NCI-H1694 treated with DMSO at 0.1 percent for 48 hours (cell line): ENCODE results near the gene TNNC1.

Source experiments
- DNase-seq: peaks from one replicate; lab custom pipeline; 2025; lab: John Stamatoyannopoulos, UW

Gene TNNC1

DNA sequence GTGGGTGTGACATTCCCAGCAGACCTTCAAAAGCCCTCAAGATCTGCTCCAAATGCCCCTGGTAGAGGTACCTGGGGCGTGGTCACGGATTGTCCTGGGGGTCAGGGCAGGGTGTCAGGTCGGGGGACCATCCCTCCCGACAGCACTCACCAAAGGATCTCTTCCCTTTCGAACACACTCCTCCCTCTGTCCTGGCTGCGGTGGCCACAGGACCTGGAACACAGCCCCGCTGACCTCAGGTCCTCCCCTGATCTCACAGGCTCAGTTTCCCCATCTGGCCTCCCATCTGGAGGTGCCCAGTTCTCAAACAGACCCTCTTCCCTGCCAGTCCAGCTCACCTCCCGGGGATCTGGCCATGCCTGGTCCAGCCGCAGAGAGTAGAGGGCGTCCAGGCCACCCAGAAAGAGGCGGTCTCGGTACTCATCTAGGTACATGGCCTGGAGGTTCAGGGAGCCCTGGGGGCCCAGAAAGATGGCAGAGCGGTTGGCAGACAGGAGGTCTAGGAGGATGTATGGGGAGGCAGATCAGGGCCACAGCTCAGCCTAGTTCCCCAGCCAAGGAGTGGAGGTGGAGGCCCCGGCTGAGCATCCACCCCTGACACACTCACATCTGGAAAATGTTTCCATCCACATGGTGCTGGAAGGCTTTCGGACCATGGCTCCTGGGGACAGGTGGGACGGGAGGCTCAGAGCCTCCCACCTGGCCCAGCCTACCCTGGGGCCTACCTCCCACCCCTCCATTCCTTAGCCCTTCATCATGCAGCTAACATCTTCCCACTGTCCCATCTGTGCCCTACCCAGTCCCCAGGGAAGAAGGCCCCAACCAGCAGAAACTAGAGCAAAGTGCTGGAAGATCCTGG lies 11.2 kb downstream of the TNNC1 start:
- DNase-seq: no peak

DNA sequence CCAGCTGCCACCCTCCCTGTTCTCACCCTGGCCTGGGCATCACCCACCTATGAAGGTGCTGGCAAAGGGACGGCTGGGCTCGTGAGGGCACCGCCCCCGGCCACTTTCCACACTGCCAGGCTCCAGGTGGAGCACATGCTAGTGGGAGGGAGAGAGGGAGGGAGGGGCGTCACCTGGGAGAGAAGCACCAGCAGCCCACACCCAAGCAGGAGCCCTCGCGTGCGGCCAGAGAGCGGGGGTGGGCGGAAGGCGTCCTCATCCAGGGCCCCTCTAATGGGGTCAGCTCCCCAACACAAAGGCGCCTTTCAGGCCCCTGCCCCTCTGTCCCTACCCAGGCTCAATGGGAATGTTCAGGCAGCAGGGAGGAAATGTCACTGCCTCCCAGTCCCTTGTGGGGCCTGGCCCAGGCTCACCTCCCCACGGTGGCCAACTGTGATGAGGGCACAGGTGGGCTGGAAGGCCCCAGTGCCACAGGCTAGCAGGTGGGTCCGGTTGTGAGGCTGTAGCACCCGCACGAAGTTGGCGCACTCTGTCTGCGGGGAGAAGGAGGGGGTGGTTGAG lies 12.0 kb downstream of the TNNC1 start:
- no peak for DNase-seq

DNA sequence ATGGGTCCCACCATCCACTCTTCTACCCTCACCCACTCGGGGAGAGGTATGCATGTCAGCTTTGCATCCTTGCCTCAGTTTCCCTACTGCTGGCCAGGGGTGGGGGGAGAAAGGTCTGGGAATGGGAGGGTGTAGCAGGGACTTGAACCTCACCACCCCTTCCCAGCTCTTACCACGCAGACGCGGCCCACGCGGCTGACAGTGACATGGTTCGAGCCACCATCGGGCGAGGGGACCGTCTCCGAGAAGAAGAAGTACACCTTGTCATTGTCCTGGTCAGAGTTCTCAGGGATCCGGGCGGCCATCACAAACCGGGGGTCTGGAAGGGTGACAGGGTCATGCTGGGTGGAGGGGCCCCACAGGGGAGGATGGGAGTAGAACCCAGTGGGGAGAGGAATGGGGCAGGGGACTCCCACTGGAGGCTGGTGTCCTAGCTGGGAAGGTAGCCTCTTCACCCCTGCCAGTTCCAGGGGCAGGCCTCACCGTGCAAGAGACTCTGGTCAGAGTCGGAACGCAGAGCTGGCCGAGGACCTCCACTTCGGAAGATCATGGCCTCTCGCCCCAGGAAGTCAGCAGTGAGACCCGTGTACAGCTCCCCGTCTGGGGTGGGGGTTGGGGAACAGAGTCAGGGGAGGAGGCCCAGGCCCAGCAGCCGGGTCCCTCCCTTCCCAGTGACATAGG lies 12.6 kb downstream of the TNNC1 start:
- no peak for DNase-seq

DNA sequence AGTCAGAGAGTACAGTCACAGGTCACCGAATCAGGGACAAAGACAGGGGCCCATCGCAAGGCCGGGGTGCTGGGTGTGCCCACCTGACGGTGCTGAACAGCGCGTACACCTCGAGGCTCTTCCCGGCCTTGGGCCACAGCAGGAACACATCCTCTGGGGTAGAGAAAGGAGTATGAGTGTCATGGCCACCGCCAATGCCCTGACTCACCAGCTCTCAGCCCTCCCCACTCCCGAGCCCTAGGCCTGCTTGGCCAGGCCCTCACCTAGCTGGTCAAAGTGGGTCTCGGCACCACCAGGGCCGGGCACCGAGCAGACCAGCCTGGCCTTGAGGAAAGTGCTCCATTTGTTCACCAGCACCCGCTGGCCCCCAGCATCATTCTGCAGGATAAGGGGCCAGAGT lies 13.2 kb downstream of the TNNC1 start:
- DNase-seq: no peak

DNA sequence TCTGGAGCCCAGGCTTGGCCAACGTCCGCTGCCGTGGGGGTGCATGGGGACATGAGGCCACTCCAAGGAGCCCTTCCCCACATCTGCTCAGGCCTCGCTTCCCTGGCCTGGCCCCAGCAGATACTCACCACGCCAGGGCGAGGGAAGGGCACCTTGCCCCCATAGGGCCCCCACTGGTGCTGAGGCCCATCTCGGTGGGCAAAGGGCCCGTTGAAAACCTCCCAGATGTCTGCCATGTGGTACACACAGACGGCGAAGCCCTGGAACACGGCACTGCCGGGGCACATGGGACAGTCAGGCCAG lies 13.6 kb downstream of the TNNC1 start:
- no peak for DNase-seq

DNA sequence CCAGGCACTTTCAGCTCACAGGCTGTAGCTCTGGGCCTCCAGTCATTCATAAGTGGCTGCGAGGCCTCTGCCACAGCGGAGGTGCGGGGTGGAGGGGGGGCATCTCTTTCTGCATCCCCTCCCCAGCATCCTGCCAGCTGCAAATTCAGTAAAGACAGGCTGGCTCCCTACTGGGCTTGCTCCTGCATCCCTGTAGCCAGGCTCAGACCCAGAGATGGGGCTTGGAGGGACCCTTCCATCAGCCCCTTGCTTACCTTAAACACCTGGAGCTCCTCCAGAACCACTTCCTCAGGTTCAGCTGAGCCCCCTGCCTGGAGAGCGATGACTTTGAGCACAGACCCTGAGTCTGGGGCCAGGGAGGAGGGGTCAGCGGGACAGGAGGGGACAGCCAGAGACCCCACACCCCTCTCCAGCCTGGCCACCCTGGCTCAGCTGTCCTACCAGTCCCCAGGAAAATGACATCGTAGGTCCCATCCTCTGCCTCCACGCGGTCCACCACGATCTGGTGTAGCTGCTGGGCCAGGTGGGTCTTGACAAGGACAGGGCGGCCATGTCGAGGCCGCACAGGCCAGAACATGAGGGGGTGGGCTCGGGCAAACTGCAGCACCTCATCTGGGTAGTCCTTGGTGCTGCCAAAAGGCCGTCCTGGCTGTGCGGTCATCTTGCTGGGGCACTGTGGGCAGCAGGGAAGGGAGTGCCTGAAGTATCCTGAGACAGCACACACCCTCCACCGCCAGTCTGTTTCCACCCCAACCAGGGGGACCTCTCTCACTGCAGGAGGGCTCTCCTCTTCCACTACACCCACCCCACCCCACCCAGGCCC lies 14.2 kb downstream of the TNNC1 start:
- DNase-seq: no peak

DNA sequence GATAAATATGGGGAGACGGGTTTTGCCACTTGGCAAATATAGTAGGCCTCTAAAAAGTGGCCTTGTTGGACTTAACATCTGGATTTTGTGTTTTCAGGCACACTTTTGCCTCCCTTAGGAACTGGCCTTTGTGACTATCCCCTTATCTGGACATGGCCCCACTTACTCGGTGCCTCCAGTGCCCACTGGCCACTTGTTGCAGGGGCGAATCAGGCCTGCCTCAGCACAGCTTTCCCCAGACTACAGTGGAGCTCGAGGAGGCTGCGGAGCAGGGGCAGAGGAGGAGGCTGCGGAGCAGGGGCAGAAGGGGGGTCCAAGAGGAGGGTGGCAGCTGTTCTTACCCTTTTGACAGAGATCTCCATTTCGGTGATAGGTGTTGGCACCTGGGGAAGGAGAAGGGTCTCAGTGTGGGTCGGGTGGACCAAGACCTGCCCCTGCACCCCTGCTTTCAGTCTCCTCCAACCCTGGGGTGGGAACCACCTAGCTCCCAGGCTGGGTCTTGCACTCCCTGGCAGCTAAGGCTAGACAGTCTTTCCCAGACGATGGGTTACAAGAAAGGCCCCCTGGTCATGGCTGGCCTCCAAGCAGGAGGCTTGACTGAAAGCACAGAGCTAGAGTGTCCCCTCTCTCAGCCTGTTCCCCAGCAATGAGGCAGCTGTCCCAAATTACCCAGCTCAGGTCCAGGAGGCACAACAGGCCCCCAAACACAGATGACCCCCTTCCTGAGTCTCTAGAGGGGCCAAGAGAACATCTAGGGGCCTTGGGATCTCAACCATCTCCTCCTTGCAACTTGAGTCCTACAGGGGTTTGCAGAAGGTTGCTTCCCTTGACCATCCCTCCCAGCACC lies 15.0 kb downstream of the TNNC1 start:
- DNase-seq: no peak

DNA sequence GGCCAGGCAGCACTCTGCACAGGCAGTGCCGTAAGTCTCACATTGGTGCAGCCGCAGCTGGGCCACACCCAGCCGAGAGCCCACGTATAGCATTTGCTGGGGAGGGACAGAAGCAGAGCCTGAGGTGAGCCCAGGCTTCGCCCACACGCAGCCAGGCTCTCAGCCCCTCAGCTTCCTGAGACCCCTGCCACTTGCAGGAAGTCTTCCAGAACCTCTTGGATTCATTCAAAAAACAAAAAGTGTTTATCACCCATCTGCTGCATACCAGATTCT lies 15.8 kb downstream of the TNNC1 start:
- no peak for DNase-seq

DNA sequence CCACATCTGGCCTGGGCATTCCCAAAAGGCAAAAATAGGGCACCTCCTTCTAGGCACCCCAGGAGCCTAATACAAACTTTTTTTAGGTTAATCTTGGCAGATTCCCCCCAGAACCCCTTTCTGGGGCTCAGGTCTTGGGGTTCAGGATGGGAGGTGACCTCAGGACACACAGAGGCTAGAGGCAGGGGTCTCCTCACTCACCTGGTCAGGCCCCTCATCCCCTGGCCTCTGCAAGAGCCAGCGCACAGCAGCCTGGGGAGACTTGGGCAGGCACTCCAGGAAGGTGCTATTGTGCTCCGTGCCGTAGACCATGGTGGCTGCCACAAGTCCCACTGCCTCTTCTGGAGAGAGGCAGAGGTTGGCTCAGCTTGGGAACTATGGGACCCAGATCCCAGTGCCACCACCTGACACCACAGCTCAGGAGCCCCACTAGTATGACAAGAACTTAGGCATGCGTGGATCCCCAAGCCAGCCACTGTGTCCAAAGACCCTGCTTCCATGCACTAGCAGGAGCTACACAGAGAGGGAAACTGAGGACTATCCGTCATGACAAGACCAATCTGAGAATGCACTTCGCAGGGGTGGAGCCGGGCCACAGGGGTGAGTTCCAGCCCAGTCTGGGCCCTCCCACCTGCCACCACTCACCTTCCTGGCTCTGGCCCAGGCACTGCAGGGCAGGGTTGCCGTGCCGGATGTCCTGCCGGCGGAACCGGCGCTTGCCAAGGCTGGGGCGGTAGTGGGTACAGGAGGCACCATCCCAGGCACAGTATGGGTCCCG lies 16.3 kb downstream of the TNNC1 start:
- DNase-seq: no peak

DNA sequence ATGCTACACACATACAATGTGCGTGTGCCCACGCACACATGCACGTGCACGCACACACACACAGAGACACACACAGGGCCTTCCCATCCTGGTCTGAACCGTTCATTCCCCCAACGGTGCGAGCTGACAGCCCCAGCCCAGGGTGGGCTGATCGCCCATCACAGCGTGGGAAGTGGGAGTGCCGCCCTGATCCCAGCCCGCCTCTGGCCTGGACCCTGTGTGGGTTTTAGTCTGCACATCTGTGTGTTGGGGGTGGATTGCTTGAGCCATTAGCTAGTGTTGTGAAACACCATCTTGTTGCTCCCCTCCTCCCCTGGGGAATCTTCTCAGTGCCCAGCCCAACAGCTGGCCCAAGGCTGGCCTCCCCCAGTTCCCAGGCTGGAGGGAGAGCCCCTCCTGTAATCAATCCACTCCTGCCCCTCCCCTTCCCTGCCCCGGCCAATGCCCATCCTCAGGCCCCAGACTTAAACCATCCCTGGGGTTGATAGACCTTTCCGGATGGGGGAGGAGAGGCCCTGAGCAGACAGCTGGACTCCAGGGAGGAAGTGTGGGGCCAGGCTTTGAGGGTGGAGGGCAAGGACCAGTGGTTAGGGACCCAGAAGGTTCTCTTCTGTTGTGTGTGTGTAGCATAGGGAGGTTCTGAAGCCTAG lies 17.2 kb downstream of the TNNC1 start:
- no peak for DNase-seq

DNA sequence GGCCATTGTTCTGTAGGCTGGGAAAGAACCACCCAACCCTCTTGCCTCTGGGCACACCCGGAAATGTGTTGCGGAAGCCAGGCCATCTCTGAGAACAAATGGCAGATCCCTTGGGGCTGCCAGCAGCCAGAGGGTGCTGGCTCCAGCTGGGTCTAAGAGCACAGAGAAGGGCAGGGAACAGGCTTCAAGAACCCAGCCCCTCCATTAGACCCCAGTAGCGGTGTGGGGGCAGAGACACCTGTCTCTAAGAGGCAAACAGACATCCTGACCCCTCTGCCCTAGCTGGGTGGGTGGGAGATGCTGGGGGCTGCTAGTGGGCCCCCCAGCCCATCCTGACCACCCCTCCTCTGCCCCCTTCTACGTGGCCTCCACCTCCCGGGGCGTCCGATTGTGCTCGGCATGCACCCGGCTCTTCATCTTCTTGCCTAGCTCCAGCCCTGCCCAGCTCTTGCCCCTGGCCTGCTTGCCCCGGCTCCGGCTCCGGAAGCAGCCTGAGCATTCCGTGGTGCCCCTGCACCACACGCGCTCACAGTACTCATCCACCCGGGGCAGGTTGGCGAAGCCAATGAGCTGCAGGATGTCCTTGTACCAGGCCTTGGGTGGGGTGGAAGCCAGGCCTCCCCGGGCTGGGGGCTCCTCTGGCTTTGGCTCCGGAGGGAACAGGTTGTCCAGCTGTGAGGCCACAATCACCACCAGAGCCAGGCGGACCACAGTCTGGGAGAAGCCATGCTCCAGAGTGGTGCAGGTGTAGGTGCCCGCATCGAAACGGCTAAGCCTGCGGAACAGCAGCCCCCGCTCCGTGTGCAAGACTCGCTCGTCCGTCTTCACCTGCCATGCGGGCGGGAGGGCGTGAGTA lies 18.4 kb downstream of the TNNC1 start:
- no peak for DNase-seq

DNA sequence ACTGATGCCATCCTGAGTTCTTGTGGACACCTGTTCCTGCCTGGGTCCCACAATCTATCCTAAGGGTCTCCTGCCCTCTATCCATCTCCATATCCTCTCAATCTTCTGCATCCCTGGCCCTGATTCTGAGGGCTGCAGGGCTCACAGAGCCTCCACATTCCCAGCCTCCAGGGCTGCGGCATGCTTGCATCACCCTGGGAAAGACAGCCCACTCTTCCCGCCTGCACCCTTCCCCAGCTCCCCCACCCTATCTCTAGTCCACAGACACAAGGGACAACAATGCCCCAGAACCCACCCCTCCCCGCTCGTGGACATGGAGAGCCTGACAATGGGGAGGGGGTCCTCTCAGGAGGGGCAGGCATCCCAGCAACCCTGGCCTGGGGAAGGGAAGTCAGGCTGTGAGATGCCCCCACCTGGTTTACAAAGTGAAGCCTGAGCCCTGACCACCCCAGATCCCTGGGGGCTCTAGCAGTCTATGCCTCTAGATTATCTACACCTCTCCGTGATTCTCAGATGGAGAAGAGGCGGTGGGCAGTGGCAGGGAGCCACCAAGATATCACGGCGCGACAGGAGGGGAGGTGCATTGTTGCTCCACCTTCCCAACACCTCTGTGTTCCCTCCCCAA lies 19.2 kb downstream of the TNNC1 start:
- DNase-seq: no peak

DNA sequence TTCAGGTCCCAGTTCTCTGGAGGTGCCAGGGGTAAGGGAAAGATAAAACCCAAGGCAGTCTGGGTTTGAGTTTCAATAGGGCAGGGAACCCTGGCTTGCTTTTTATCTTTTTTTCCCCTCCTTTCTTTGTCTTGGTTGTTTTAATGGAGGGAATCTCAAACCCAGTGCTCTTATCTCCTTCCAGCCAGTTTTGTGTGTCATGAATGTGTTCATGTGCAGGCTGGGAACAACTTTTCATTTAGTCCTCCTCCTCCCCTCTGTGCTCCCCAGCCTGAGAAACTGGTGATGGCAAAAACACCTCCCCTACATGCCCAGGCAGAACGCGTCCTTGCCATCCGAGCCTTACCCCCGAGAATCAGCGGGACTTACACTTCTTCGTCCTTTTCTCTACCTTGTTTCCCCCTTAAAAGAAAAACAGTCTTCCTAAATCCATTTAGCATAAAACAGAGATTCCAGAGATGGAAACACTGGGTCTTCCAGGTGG lies 19.8 kb downstream of the TNNC1 start:
- no peak for DNase-seq

DNA sequence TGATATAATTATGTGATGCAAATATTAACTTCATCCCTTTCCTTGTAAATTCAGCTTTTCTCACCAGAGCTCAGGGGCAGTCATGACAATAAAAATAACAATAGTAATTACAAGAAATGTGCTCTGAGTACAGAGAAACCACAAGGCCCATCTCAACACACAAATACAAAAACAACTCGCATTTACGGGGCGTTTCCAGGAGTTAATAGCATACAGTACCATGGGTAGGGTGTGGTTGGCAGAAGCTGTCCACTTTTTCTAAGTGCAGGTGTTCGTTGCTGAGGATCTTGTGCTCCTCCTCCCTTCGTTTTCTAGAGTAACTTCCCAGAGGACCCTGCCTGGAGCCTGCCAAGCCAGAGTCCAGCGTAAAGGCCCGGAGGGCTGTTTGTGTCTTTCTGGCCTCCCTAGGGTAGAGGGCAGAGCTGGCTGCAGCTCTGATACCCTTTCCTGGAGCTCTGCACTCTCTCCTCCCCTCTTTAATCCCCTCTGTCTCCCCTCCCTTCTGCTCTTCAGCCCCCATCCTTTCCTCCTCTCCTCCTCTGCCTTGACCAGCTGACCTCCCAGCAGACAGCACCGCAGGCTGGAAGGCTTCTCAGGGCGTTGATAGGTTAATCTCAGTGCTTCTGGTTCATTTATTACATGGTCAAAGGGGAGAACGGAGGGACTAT lies 20.4 kb downstream of the TNNC1 start:
- DNase-seq: no peak

DNA sequence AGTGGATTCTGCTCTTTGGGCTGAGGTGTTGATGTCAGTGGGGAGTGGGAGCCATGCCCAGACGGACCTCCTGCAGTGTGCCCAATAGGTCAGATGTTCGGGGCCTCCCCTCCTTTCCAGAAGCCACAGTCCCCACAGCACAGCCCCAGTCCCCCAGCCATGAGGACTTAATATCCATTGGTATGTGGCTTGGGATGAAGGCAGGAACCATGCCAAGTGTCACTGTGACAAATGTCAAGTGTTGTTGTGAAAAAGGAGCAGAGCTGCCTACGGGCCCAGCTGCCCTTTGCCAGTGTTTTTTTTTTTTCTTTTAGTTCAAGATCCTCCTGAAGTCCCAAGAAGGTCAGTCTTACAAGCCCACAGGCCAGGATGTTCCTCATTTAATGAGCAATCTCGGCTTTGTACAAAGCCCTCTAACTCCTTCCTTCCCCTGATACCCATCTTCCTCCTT lies 21.1 kb downstream of the TNNC1 start:
- no peak for DNase-seq

DNA sequence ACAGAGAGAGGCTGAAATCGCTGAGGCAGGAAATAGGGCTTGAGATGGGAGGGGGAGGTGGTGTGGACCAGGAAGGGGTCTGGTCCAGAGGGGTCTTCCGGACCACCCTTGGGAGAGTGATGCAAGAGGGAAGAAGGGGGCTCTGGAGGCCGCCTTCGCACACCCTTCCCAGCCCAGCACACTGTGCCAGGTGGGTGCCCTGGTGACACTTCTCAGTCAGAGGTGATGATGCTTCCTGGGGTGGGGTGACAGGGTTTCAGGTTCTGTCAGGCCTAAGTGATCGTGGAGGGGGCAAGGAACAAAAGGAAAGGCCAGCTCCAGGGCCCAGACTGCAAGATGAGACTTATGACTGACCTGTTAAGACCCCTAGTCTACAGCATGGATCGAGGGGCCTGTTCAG lies 21.6 kb downstream of the TNNC1 start:
- no peak for DNase-seq

DNA sequence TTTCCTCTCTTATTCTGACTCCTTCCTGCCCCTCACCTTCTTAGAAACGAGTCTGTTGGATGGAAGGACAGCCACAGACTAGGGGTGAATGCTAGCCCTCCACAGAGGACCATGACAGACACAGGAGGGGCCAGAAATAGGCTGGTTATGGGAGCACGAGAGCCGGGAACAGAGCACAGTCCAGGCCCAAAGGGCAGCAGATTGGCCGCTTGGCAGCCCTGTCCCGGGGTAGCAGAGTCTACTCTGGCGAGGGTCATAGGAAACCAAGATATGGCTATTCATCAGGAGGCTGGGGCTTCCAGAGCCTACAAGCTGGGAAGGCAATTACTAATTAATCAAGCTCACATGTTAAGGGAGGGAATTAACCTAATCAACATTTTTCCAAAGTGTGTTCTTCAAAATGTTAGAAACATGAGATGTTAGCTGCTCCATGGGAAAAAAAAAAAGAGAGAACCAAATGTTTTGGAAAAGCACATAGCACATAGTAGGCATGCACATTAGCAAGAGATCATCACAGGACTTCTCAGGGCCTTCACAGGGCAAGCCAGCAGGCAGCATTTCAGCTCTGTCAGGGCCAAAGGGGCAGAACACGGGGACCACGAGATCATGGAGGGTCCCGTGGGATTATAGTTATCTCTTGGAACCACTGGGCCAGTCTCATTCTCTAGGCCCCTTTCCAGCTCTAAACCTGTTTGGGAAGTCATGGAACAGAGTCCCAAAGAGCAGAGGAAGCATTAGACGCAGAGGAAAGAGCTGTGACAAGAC lies 22.2 kb downstream of the TNNC1 start:
- no peak for DNase-seq

DNA sequence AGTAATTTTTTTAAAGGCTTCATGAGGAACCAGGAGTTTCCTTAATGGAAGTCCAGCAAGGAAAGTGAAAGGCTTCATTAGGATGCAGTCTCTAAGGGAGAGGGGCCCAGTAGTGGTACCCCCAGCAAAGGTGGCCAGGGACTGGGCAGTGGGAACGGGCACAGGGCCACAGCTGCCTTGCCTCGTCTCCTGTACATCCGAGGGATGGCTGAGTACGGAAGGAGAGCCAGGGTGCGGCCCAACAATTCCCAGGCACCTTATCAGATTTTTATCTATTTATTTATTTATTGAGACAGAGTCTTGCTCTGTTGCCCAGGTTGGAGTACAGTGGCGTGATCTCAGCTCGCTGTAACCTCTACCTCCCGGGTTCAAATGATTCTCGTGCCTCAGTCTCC lies 23.4 kb downstream of the TNNC1 start:
- no peak for DNase-seq
